HEK293T (cell line): ENCODE results near the gene SLC12A4.

Experiments used
- ARNT ChIP-seq: fragments of 450-650 bp; IDR thresholded peaks from 2 replicates; pipeline ENCODE4 v1.6.1; 2017; ENCODE audit warnings: mild to moderate bottlenecking
- ELF4 ChIP-seq: fragments of 450-650 bp; IDR thresholded peaks from 2 replicates; pipeline ENCODE4 v1.6.1; 2017; ENCODE audit warnings: antibody characterized with exemption
- HDGF ChIP-seq: fragments of 450-650 bp; IDR thresholded peaks from 2 replicates; pipeline ENCODE4 v1.6.1; 2017; ENCODE audit warnings: antibody characterized with exemption, borderline replicate concordance
- NFRKB ChIP-seq: fragments of 450-650 bp; IDR thresholded peaks from 2 replicates; pipeline ENCODE4 v1.6.1; 2016; ENCODE audit warnings: mild to moderate bottlenecking, moderate library complexity

GRCh38 chr16:67949645-67950044, 18.8 kb downstream of the SLC12A4 start:
- TF ChIP-seq HDGF (no peak), ELF4 (no peak), ARNT (no peak), NFRKB (no peak)
